ENCODE results near the gene RARRES1.

- TF ChIP-seq TAF1 (IDR thresholded peaks at IDR 0.05; ENCODE audit: borderline replicate concordance, low read depth, low read length) = no peak
- TF ChIP-seq POLR2A (IDR thresholded peaks at IDR 0.05; ENCODE audit: low read depth, low read length) = no peak
- no peak for TF ChIP-seq POLR2AphosphoS5 (IDR thresholded peaks at IDR 0.05; ENCODE audit: low read depth, low read length)
Observed at GRCh38 chr3:158703566-158703965, 28.7 kb downstream of the RARRES1 start.
